Natural killer cell treated with Interleukin-12 subunit alpha and Interleukin-12 subunit beta and Interleukin-15 and Interleukin-18, amount 100 ng/mL, for 72 hours (primary cell): ENCODE data around the gene GALNT1. TPM values are rescaled to one million over a fixed set of nuclear protein-coding genes. Genes with fewer than 3 reads are reported as not detected.
A peak's percentile ranks its signal among the peaks of the same experiment; 100 is the strongest.

Experiments used
- ATAC-seq, 2 donors: fragments of 150-1000 bp; cut with Tn5 transposase in 1 of 2; sonication (Bioruptor Pico), chemical (Tn5 transposase) in 1 of 2; 2 replicates each; pipeline ENCODE4 v1.10.0; 2021
- DNase-seq: peaks from one replicate; pipeline ENCODE4 v3.0.0; 2022; ENCODE audit warnings: low spot score
- H3K27ac Mint-ChIP-seq, 2 donors: 1 replicate in 1 of 2; 2 replicates in 1 of 2; pipeline ENCODE4 v1.8.0; 2022; ENCODE audit warnings: mixed read lengths in 2 of 2, mild to moderate bottlenecking in 1 of 2, moderate library complexity in 1 of 2
- H3K27me3 Mint-ChIP-seq, 2 donors: 1 replicate in 1 of 2; 2 replicates in 1 of 2; pipeline ENCODE4 v1.8.0; 2022; ENCODE audit warnings: mixed read lengths in 2 of 2
- H3K36me3 Mint-ChIP-seq: one replicate; pipeline ENCODE4 v1.8.0; 2022; ENCODE audit warnings: mixed read lengths
- H3K4me1 Mint-ChIP-seq, 2 donors: 1 replicate in 1 of 2; 2 replicates in 1 of 2; pipeline ENCODE4 v1.8.0; 2022; ENCODE audit warnings: low read depth in 2 of 2, mixed read lengths in 2 of 2, mild to moderate bottlenecking in 1 of 2
- H3K4me3 Mint-ChIP-seq: one replicate; pipeline ENCODE4 v1.8.0; 2022; ENCODE audit warnings: mixed read lengths
- H3K9me3 Mint-ChIP-seq: 2 replicates; pipeline ENCODE4 v1.8.0; 2022; ENCODE audit warnings: mixed read lengths
- total RNA-seq, 2 donors: library from RNA; stranded (reverse); gene quantifications; one replicate each; pipeline ENCODE4 v1.2.3, GENCODE V29; 2022

GALNT1 gene
- total RNA-seq, 2 donors from 2014 or later = 60.2 to 72.7 TPM

DNA sequence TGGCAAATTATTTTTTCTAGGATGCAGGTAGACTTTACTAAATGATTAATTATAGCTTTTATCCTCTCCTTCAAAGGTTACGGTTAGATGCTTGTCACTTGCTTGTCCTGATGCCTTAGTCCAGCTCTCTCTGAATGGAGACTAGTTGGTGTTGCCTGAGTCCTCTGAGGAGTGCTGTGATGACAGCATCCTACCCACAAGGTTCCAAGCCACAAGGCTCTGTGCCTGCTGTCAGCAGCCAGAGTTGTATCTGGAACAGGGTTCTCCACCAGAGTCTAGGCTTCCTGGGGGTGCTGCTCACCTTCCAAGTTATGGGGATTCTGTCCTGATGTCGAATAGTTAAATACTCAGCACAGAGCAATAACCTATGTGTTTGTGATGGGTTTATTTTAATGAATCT, 125.7 kb downstream of the GALNT1 start:
- Mint-ChIP-seq H3K27ac (no peak overlapping the region), H3K9me3 (no peaks in the 10 kb centered on the region), H3K36me3 (peaks cover 19% of the 10 kb centered on the region), H3K27me3 (no peaks in the 10 kb centered on the region), H3K4me3 (no peak overlapping the region), H3K4me1 (peaks cover 0 to 2% of the 10 kb centered on the region in 2 donors)
- no peak for DNase-seq
- ATAC-seq = no peak

DNA sequence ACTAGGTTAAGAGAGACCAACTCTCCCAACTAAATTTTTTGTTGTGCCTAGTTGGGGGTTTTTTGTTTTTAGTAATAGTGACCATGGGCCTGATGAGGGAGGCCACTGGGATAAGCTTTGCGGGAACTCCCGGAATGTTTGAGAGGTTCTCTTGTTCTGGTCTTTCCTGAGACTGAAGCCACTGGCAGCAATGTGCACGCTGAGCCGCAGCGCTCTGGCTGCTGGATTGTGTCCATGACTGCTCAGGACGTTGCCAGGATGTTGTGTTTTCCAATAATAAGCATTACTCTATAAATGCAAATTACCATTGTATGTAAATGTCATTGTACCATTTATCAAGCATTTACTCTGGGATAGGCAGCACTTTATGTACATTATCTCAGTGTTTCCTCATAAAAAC, 126.1 kb downstream of the GALNT1 start:
- ATAC-seq (no peak), DNase-seq (no peak)
- no peaks in the 10 kb centered on the region for H3K27me3 Mint-ChIP-seq
- no peaks in the 10 kb centered on the region for H3K9me3 Mint-ChIP-seq
- H3K4me1 Mint-ChIP-seq = peaks cover 0 to 2% of the 10 kb centered on the region in 2 donors
- H3K36me3 Mint-ChIP-seq = peaks cover 23% of the 10 kb centered on the region
- no peak overlapping the region for H3K27ac Mint-ChIP-seq
- H3K4me3 Mint-ChIP-seq = no peak overlapping the region

GRCh38 chr18:35710581-35710980, 129.0 kb downstream of the GALNT1 start:
- Mint-ChIP-seq H3K4me3 (no peak overlapping the region), H3K36me3 (peaks cover 27% of the 10 kb centered on the region), H3K27ac (no peak overlapping the region), H3K4me1 (no peaks in the 10 kb centered on the region), H3K27me3 (no peaks in the 10 kb centered on the region), H3K9me3 (no peaks in the 10 kb centered on the region)
- DNase-seq (no peak), ATAC-seq (no peak)

GRCh38 chr18:35711227-35711626, 129.7 kb downstream of the GALNT1 start:
- H3K27me3 Mint-ChIP-seq = no peaks in the 10 kb centered on the region
- H3K9me3 Mint-ChIP-seq = no peaks in the 10 kb centered on the region
- H3K36me3 Mint-ChIP-seq = peaks cover 23% of the 10 kb centered on the region
- no peak overlapping the region for H3K4me3 Mint-ChIP-seq
- DNase-seq = no peak
- H3K4me1 Mint-ChIP-seq = no peaks in the 10 kb centered on the region
- H3K27ac Mint-ChIP-seq = no peak overlapping the region
- ATAC-seq = no peak

DNA sequence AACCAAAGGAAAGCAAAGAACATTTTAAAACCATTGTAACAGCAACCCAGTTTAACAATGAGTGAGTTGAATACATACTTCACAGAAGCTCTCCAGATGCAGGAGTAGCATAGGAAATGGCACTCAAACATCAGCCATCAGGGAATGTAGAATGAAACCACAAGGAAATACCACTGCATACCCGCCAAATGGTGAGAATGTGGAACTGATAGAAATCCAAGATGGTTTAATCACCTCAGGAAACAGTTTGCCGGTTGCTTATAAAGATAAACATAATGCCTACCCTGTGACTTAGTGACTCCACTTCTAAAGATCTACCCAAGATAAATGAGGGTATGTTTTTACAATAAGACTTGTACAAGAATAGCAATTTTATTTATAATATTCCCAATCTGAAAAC, 132.0 kb downstream of the GALNT1 start:
- H3K4me3 Mint-ChIP-seq = no peak overlapping the region
- no peaks in the 10 kb centered on the region for H3K4me1 Mint-ChIP-seq
- H3K27me3 Mint-ChIP-seq = no peaks in the 10 kb centered on the region
- peaks cover 23% of the 10 kb centered on the region for H3K36me3 Mint-ChIP-seq
- DNase-seq = no peak
- H3K27ac Mint-ChIP-seq = no peak overlapping the region
- H3K9me3 Mint-ChIP-seq = no peaks in the 10 kb centered on the region
- no peak for ATAC-seq

GRCh38 chr18:35714539-35714938, 133.0 kb downstream of the GALNT1 start:
- H3K9me3 Mint-ChIP-seq = no peaks in the 10 kb centered on the region
- no peak overlapping the region for H3K4me3 Mint-ChIP-seq
- no peaks in the 10 kb centered on the region for H3K4me1 Mint-ChIP-seq
- DNase-seq (no peak), ATAC-seq (no peak)
- no peak overlapping the region for H3K27ac Mint-ChIP-seq
- H3K27me3 Mint-ChIP-seq = no peaks in the 10 kb centered on the region
- peaks cover 19% of the 10 kb centered on the region for H3K36me3 Mint-ChIP-seq

DNA sequence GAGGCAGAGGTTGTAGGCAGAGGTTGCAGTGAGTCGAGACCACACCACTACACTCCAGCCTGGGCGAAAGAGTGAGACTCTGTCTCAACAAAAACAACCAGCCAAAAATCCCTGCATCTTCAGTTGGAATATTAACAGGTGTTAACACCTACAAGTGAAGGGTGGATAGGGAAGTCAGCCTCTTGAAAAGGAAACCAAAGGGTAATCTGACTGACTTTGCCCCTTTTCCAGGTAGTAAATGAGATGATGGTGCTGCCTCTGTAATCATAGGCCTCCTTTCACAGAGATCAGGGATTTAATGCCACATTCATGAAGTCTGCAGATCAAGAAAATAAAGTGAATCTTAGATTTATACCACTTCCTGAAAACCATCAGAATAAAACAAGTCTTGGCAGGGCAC, 133.6 kb downstream of the GALNT1 start:
- DNase-seq (no peak), ATAC-seq (no peak)
- Mint-ChIP-seq H3K36me3 (peaks cover 17% of the 10 kb centered on the region), H3K4me3 (no peak overlapping the region), H3K27me3 (no peaks in the 10 kb centered on the region), H3K27ac (no peak overlapping the region), H3K4me1 (no peaks in the 10 kb centered on the region), H3K9me3 (no peaks in the 10 kb centered on the region)

DNA sequence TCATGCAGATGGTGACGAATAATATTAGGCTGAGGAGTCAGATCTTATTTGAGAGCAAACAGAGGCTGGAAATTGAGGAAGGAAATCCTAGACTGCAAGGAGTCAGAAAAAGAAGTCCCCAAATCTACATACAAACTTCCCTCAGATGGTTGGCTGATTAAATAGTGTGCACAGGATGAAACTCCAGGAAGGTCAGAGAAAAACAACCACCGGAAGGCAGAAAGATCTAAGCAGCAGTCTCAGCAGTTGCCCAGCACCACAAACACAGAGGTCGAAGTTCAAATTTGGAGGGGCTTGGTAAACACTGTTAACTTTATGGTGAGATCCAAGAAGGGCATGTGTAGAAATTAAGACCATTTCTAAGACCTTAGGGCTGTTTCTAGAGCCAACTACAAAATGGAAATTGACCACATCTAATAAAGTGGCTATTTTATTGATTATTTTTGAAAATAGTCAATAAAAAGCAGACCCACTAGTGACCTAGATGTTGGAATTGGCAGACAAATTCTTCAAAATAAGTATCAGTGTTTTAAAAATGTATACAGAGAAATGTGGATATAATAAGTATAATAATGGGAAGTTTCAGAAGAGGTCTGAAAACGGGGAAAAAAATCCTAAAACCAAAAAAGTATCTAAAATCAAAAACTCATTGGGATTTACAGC, 134.8 kb downstream of the GALNT1 start:
- H3K27me3 Mint-ChIP-seq = no peaks in the 10 kb centered on the region
- DNase-seq = no peak
- peaks cover 17% of the 10 kb centered on the region for H3K36me3 Mint-ChIP-seq
- H3K27ac Mint-ChIP-seq = no peak overlapping the region
- no peaks in the 10 kb centered on the region for H3K4me1 Mint-ChIP-seq
- no peaks in the 10 kb centered on the region for H3K9me3 Mint-ChIP-seq
- ATAC-seq = no peak
- no peak overlapping the region for H3K4me3 Mint-ChIP-seq

GRCh38 chr18:35717182-35717581, 135.6 kb downstream of the GALNT1 start:
- no peaks in the 10 kb centered on the region for H3K27me3 Mint-ChIP-seq
- DNase-seq = no peak
- peaks cover 14% of the 10 kb centered on the region for H3K36me3 Mint-ChIP-seq
- H3K4me3 Mint-ChIP-seq = no peak overlapping the region
- H3K4me1 Mint-ChIP-seq = no peaks in the 10 kb centered on the region
- no peak for ATAC-seq
- no peak overlapping the region for H3K27ac Mint-ChIP-seq
- H3K9me3 Mint-ChIP-seq = no peaks in the 10 kb centered on the region

GRCh38 chr18:35721431-35722081, 140.0 kb downstream of the GALNT1 start:
- DNase-seq (no peak), ATAC-seq (peak; percentile 27 to 48)
- H3K4me1 Mint-ChIP-seq = no peaks in the 10 kb centered on the region
- no peak overlapping the region for H3K4me3 Mint-ChIP-seq
- peaks cover 17 to 25% of the 10 kb centered on the region in 2 donors for H3K27me3 Mint-ChIP-seq
- peaks cover 4% of the 10 kb centered on the region for H3K9me3 Mint-ChIP-seq
- H3K36me3 Mint-ChIP-seq = no peaks in the 10 kb centered on the region
- H3K27ac Mint-ChIP-seq = no peak overlapping the region

DNA sequence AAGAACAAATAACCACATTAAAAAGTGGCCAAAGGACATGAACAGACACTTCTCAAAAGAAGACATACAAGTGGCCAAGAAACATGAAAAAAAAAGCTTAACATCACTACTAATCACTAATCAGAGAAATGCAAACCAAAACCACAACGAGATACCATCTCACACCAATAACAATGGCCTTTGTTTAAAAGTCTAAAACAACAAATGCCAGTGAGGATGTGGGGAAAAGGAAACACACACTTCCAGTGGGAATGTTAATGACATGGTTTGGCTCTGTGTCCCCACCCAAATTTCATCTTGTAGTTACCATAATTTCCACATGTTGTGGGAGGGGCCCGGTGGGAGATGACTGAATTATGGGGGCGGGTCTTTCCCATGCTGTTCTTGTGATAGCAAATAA, 147.1 kb downstream of the GALNT1 start:
- H3K4me1 Mint-ChIP-seq = no peaks in the 10 kb centered on the region

GRCh38 chr18:35729991-35730668, 148.6 kb downstream of the GALNT1 start:
- peak in 1 of 2 donors; percentile 20 for ATAC-seq
- peaks cover 12% of the 10 kb centered on the region for H3K9me3 Mint-ChIP-seq
- H3K36me3 Mint-ChIP-seq = peaks cover 4% of the 10 kb centered on the region
- H3K4me3 Mint-ChIP-seq = no peak overlapping the region
- no peak overlapping the region for H3K27ac Mint-ChIP-seq
- no peaks in the 10 kb centered on the region for H3K4me1 Mint-ChIP-seq
- no peak for DNase-seq
- H3K27me3 Mint-ChIP-seq = peaks cover 23 to 39% of the 10 kb centered on the region in 2 donors

More for the DNA sequence above, 147.1 kb downstream of the GALNT1 start:
- no peak overlapping the region for H3K27ac Mint-ChIP-seq
- H3K27me3 Mint-ChIP-seq = peaks cover 26 to 41% of the 10 kb centered on the region in 2 donors
- peaks cover 12% of the 10 kb centered on the region for H3K9me3 Mint-ChIP-seq
- no peak overlapping the region for H3K4me3 Mint-ChIP-seq
- ATAC-seq (no peak), DNase-seq (no peak)
- peaks cover 4% of the 10 kb centered on the region for H3K36me3 Mint-ChIP-seq

DNA sequence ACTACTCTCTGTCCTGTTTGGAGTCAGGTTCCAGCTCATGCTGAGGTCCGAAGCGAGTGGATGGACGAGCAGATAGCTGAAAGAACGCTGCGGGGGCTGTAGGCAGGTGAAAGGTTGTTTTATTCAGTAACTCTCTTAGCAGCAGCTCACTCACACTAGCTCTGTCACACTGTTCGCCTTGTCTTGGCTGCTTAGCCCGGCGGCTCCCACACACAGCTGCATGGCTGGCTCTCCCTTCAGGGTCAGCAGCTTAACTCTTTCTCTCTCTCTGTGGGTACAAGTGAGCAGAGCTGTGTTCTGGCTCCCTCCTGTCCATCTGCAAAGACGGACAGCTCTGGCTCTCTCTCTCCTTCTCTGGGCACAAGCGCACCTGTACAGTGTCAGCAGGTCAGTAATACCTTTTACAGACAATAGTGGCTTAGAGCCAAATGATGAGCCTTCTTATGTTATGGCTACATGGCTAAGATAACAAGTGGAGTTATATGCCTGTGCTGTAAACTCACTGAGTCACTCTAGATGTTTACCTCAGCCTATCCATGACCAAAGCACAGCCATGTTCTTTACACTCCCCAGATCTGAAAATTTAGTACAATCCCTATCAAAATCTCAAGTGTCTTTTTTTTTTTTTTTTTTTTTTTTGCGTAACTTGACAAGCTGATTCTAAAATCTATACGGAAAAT, 149.3 kb downstream of the GALNT1 start:
- ATAC-seq (peak in 1 of 2 donors; percentile 20), DNase-seq (no peak)
- no peak overlapping the region for H3K27ac Mint-ChIP-seq
- H3K9me3 Mint-ChIP-seq = peaks cover 12% of the 10 kb centered on the region
- no peak overlapping the region for H3K4me3 Mint-ChIP-seq
- H3K36me3 Mint-ChIP-seq = peaks cover 4% of the 10 kb centered on the region
- peaks cover 21 to 32% of the 10 kb centered on the region in 2 donors for H3K27me3 Mint-ChIP-seq
- H3K4me1 Mint-ChIP-seq = no peaks in the 10 kb centered on the region

DNA sequence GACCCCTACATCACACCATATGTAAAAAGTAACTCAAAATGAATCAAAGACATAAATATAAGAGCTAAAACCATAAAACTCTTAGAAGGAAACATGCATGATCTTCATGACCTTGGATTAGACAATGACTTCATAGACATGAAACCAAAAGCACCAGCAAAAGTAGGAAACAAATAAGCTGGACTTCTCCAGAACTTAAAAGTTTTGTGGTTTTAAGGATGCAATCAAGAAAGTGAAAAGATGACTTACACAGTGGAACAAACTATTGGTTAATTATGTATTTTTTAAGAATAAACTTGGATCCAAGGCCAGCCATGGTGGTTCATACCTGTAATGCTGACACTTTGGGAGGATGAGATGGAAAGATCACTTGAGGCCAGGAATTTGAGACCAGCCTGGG, 150.2 kb downstream of the GALNT1 start:
- DNase-seq = no peak
- no peak for ATAC-seq

More for the DNA sequence above, 150.2 kb downstream of the GALNT1 start:
- no peaks in the 10 kb centered on the region for H3K4me1 Mint-ChIP-seq
- H3K9me3 Mint-ChIP-seq = peaks cover 9% of the 10 kb centered on the region
- H3K36me3 Mint-ChIP-seq = peaks cover 4% of the 10 kb centered on the region
- no peak overlapping the region for H3K4me3 Mint-ChIP-seq
- H3K27me3 Mint-ChIP-seq = peaks cover 21 to 32% of the 10 kb centered on the region in 2 donors
- no peak overlapping the region for H3K27ac Mint-ChIP-seq
